ENCODE data around the gene MYO5B.

DNA sequence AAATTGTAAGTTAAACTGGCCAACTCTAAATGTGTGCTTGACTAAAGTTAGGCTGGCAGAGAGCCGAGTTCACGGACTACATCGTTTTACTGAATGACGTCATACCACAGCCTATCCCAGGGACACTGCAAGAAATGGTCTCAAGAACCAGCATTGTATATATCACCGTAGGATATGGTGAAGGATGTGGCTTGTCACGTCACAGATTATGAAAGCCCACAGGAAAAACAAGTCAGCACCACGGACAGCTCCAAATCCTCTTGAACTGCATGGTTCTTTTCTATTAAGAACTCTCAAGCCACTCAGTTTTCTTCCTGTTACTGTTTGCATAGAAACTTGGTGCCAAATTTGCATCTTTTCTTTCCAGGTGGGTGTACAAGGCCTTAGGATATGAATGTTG is 296.5 kb downstream of the MYO5B start:
- TF ChIP-seq CTCF (conservative IDR thresholded peaks at IDR 0.05) (no peak), ZFX (IDR thresholded peaks at IDR 0.05) (no peak)
